HEK293 (cell line): ENCODE results near the gene AMBRA1.

Experiments
- GLIS1 ChIP-seq: fragments of 450-650 bp; formaldehyde crosslinking; IDR thresholded peaks from 2 replicates; pipeline ENCODE4 v1.5.1; 2016; ENCODE audit warnings: missing biosample characterization, missing genetic modification characterization
- GLIS2 ChIP-seq: fragments of 450-650 bp; formaldehyde crosslinking; IDR thresholded peaks from 2 replicates; pipeline ENCODE4 v1.5.1; 2016; ENCODE audit warnings: missing biosample characterization, missing genetic modification characterization
- KLF1 ChIP-seq: fragments of 450-650 bp; formaldehyde crosslinking; IDR thresholded peaks from 2 replicates; pipeline ENCODE4 v1.5.1; 2016; ENCODE audit warnings: missing biosample characterization, missing genetic modification characterization
- SCRT1 ChIP-seq: fragments of 450-650 bp; formaldehyde crosslinking; IDR thresholded peaks from 2 replicates; pipeline ENCODE4 v1.5.1; 2016; ENCODE audit warnings: missing biosample characterization, missing genetic modification characterization, borderline replicate concordance
- ZBTB17 ChIP-seq: fragments of 450-650 bp; formaldehyde crosslinking; IDR thresholded peaks from 2 replicates; pipeline ENCODE4 v1.5.1; 2016; ENCODE audit warnings: missing biosample characterization, missing genetic modification characterization
- ZBTB20 ChIP-seq: fragments of 450-650 bp; formaldehyde crosslinking; IDR thresholded peaks from 2 replicates; pipeline ENCODE4 v1.5.1; 2016; ENCODE audit warnings: missing biosample characterization, missing genetic modification characterization
- ZBTB26 ChIP-seq: fragments of 450-650 bp; formaldehyde crosslinking; optimal IDR thresholded peaks from 2 replicates; pipeline ENCODE3; 2016; ENCODE audit warnings: missing biosample characterization, mild to moderate bottlenecking, missing genetic modification characterization
- ZBTB7A ChIP-seq: fragments of 450-650 bp; formaldehyde crosslinking; IDR thresholded peaks from 2 replicates; pipeline ENCODE4 v1.5.1; 2016; ENCODE audit warnings: low read depth, missing biosample characterization, missing genetic modification characterization
- ZEB2 ChIP-seq: fragments of 450-650 bp; formaldehyde crosslinking; IDR thresholded peaks from 2 replicates; pipeline ENCODE4 v1.5.1; 2016; ENCODE audit warnings: missing biosample characterization, missing genetic modification characterization
- ZNF24 ChIP-seq: fragments of 450-650 bp; formaldehyde crosslinking; IDR thresholded peaks from 2 replicates; pipeline ENCODE4 v1.5.1; 2016; ENCODE audit warnings: missing biosample characterization, missing genetic modification characterization
- ZNF266 ChIP-seq: fragments of 450-650 bp; formaldehyde crosslinking; IDR thresholded peaks from 2 replicates; pipeline ENCODE4 v1.5.1; 2016; ENCODE audit warnings: missing biosample characterization, missing genetic modification characterization, low read depth
- ZNF280D ChIP-seq: fragments of 450-650 bp; formaldehyde crosslinking; IDR thresholded peaks from 2 replicates; pipeline ENCODE4 v1.5.1; 2016; ENCODE audit warnings: missing biosample characterization, missing genetic modification characterization
- ZNF335 ChIP-seq: fragments of 450-650 bp; formaldehyde crosslinking; conservative IDR thresholded peaks from 2 replicates; pipeline ENCODE4 v1.5.1; 2016; ENCODE audit warnings: missing biosample characterization, missing genetic modification characterization
- ZNF398 ChIP-seq: fragments of 450-650 bp; formaldehyde crosslinking; IDR thresholded peaks from 2 replicates; pipeline ENCODE4 v1.5.1; 2017; ENCODE audit warnings: missing biosample characterization, missing genetic modification characterization
- ZNF426 ChIP-seq: fragments of 450-650 bp; formaldehyde crosslinking; IDR thresholded peaks from 2 replicates; pipeline ENCODE4 v1.5.1; 2017; ENCODE audit warnings: missing biosample characterization, missing genetic modification characterization, mild to moderate bottlenecking, inconsistent platforms, moderate library complexity
- ZNF510 ChIP-seq: fragments of 450-650 bp; formaldehyde crosslinking; IDR thresholded peaks from 2 replicates; pipeline ENCODE4 v1.5.1; 2018; ENCODE audit warnings: mild to moderate bottlenecking, missing genetic modification characterization, missing biosample characterization; ENCODE audit not compliant: insufficient replicate concordance
- ZNF530 ChIP-seq: fragments of 450-650 bp; formaldehyde crosslinking; IDR thresholded peaks from 2 replicates; pipeline ENCODE4 v1.5.1; 2016; ENCODE audit warnings: low read depth, missing biosample characterization, missing genetic modification characterization
- ZNF596 ChIP-seq: fragments of 450-650 bp; IDR thresholded peaks from 2 replicates; pipeline ENCODE4 v1.5.0; 2018; ENCODE audit warnings: missing biosample characterization, mild to moderate bottlenecking, missing genetic modification characterization, moderate library complexity
- ZNF629 ChIP-seq: fragments of 450-650 bp; formaldehyde crosslinking; IDR thresholded peaks from 2 replicates; pipeline ENCODE4 v1.5.1; 2017; ENCODE audit warnings: missing biosample characterization, missing genetic modification characterization
- ZNF704 ChIP-seq: fragments of 450-650 bp; formaldehyde crosslinking; IDR thresholded peaks from 2 replicates; pipeline ENCODE4 v1.5.1; 2016; ENCODE audit warnings: missing biosample characterization, missing genetic modification characterization
- TF ChIP-seq, protein P1 (sequence below): fragments of 450-650 bp; formaldehyde crosslinking; IDR thresholded peaks from 2 replicates; pipeline ENCODE4 v1.5.1; 2016; ENCODE audit warnings: missing biosample characterization, missing genetic modification characterization
- TF ChIP-seq, protein P2 (sequence below): fragments of 450-650 bp; formaldehyde crosslinking; conservative IDR thresholded peaks from 2 replicates; pipeline ENCODE4 v1.5.1; 2016; ENCODE audit warnings: low read depth, missing biosample characterization, missing genetic modification characterization
- TF ChIP-seq, protein P3 (sequence below): fragments of 450-650 bp; formaldehyde crosslinking; IDR thresholded peaks from 2 replicates; pipeline ENCODE4 v1.5.1; 2016; ENCODE audit warnings: missing biosample characterization, missing genetic modification characterization

The AMBRA1 gene

GRCh38 chr11:46392421-46393230 is 201.2 kb downstream of the AMBRA1 start (continued):
- TF ChIP-seq, protein P1, sequence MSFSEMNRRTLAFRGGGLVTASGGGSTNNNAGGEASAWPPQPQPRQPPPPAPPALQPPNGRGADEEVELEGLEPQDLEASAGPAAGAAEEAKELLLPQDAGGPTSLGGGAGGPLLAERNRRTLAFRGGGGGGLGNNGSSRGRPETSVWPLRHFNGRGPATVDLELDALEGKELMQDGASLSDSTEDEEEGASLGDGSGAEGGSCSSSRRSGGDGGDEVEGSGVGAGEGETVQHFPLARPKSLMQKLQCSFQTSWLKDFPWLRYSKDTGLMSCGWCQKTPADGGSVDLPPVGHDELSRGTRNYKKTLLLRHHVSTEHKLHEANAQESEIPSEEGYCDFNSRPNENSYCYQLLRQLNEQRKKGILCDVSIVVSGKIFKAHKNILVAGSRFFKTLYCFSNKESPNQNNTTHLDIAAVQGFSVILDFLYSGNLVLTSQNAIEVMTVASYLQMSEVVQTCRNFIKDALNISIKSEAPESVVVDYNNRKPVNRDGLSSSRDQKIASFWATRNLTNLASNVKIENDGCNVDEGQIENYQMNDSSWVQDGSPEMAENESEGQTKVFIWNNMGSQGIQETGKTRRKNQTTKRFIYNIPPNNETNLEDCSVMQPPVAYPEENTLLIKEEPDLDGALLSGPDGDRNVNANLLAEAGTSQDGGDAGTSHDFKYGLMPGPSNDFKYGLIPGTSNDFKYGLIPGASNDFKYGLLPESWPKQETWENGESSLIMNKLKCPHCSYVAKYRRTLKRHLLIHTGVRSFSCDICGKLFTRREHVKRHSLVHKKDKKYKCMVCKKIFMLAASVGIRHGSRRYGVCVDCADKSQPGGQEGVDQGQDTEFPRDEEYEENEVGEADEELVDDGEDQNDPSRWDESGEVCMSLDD (tag by site-specific recombination) = peak; percentile 74; the same call in 1 of the 2 replicates
- TF ChIP-seq ZNF398 (tag by site-specific recombination) (peak; percentile 90), ZNF266 (tag by site-specific recombination) (no peak), KLF1 (tag by site-specific recombination) (peak; percentile 52; the same call in 1 of the 2 replicates), ZNF335 (peak; percentile 76), ZBTB20 (tag by site-specific recombination) (peak; percentile 75), ZBTB26 (tag by site-specific recombination) (peak; percentile 77), ZBTB17 (tag by site-specific recombination) (peak; percentile 68), SCRT1 (tag by site-specific recombination) (no peak), ZNF280D (no peak), ZNF510 (tag by site-specific recombination) (no peak), ZNF426 (tag by site-specific recombination) (no peak), ZNF24 (tag by site-specific recombination) (no peak), ZEB2 (peak; percentile 65; the same call in 1 of the 2 replicates), ZNF704 (tag by site-specific recombination) (no peak), ZNF596 (tag by site-specific recombination) (no peak), ZNF629 (tag by site-specific recombination) (peak; percentile 30; the same call in 1 of the 2 replicates), GLIS2 (tag by site-specific recombination) (peak; percentile 78), ZNF530 (tag by site-specific recombination) (no peak), GLIS1 (tag by site-specific recombination) (peak; percentile 70), ZBTB7A (peak; percentile 59; the same call in 1 of the 2 replicates)
- TF ChIP-seq, protein P2, sequence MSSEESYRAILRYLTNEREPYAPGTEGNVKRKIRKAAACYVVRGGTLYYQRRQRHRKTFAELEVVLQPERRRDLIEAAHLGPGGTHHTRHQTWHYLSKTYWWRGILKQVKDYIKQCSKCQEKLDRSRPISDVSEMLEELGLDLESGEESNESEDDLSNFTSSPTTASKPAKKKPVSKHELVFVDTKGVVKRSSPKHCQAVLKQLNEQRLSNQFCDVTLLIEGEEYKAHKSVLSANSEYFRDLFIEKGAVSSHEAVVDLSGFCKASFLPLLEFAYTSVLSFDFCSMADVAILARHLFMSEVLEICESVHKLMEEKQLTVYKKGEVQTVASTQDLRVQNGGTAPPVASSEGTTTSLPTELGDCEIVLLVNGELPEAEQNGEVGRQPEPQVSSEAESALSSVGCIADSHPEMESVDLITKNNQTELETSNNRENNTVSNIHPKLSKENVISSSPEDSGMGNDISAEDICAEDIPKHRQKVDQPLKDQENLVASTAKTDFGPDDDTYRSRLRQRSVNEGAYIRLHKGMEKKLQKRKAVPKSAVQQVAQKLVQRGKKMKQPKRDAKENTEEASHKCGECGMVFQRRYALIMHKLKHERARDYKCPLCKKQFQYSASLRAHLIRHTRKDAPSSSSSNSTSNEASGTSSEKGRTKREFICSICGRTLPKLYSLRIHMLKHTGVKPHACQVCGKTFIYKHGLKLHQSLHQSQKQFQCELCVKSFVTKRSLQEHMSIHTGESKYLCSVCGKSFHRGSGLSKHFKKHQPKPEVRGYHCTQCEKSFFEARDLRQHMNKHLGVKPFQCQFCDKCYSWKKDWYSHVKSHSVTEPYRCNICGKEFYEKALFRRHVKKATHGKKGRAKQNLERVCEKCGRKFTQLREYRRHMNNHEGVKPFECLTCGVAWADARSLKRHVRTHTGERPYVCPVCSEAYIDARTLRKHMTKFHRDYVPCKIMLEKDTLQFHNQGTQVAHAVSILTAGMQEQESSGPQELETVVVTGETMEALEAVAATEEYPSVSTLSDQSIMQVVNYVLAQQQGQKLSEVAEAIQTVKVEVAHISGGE (tag by site-specific recombination) = peak; percentile 50
- TF ChIP-seq, protein P3, sequence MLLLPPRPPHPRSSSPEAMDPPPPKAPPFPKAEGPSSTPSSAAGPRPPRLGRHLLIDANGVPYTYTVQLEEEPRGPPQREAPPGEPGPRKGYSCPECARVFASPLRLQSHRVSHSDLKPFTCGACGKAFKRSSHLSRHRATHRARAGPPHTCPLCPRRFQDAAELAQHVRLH (tag by site-specific recombination) = no peak
